CD14-positive monocyte (primary cell): ENCODE measurements around the gene MACROD2. TPM values are rescaled to one million over a fixed set of nuclear protein-coding genes. Genes with fewer than 3 reads are reported as not detected.

ENCODE experiments used
- DNase-seq, 3 donors: peaks; one replicate each; pipeline ENCODE4 v3.0.0-alpha.2; 2011 to 2022
- H2AFZ ChIP-seq: 2 replicates; pipeline ENCODE4 v1.6.0; 2012; ENCODE audit warnings: mild to moderate bottlenecking, low read depth, low read length, inconsistent platforms; ENCODE audit not compliant: insufficient read depth, poor library complexity, severe bottlenecking
- H3K27ac ChIP-seq, 2 donors: 1 replicate in 1 of 2; 2 replicates in 1 of 2; pipeline ENCODE4 v1.5.1; 2012 to 2013; ENCODE audit warnings: low read length in 2 of 2, control low read depth in 1 of 2, inconsistent platforms in 1 of 2, low read depth in 1 of 2, mild to moderate bottlenecking in 1 of 2
- H3K27me3 ChIP-seq, 2 donors: one replicate each; pipeline versions ENCODE4 v1.6.0 to v1.6.1; 2011 to 2013; ENCODE audit warnings: low read length in 2 of 2; ENCODE audit not compliant: control insufficient read depth in 2 of 2, insufficient read depth in 2 of 2
- H3K36me3 ChIP-seq, 2 donors: replicated peaks in 1 of 2; 1 replicate in 1 of 2; 2 replicates in 1 of 2; pipeline versions ENCODE4 v1.5.1 to v1.6.1; 2012 to 2013; ENCODE audit warnings: low read length in 2 of 2, control low read depth in 1 of 2, inconsistent platforms in 1 of 2, mild to moderate bottlenecking in 1 of 2; ENCODE audit not compliant: insufficient read depth in 2 of 2, control insufficient read depth in 1 of 2
- H3K4me1 ChIP-seq, 2 donors: 1 replicate in 1 of 2; 2 replicates in 1 of 2; pipeline versions ENCODE4 v1.5.1 to v1.6.1; 2012 to 2013; ENCODE audit warnings: low read length in 2 of 2, control low read depth in 1 of 2, inconsistent platforms in 1 of 2, mild to moderate bottlenecking in 1 of 2, moderate library complexity in 1 of 2; ENCODE audit not compliant: insufficient read depth in 2 of 2, control insufficient read depth in 1 of 2
- H3K4me2 ChIP-seq: replicated peaks from 2 replicates; pipeline ENCODE3; 2012; ENCODE audit warnings: low read length, moderate library complexity, mild to moderate bottlenecking; ENCODE audit not compliant: poor library complexity, severe bottlenecking; ENCODE audit errors: extremely low read depth
- H3K4me3 ChIP-seq, 3 experiments: fragments of 200-600 bp in 1 of 3; sonication (generic) in 1 of 3; replicated peaks in 1 of 3; 1 replicate in 2 of 3; 2 replicates in 1 of 3; pipeline ENCODE4 v1.5.1; 2011 to 2013; ENCODE audit warnings: low read length in 3 of 3, mild to moderate bottlenecking in 3 of 3, control low read depth in 2 of 3, low read depth in 2 of 3, inconsistent platforms in 1 of 3, moderate library complexity in 1 of 3
- H3K79me2 ChIP-seq: 2 replicates; pipeline ENCODE4 v1.6.0; 2012; ENCODE audit warnings: mild to moderate bottlenecking, control low read depth, inconsistent platforms, low read length, moderate library complexity; ENCODE audit not compliant: insufficient read depth
- H3K9ac ChIP-seq: 2 replicates; pipeline ENCODE4 v1.6.0; 2017; ENCODE audit warnings: low read length, mild to moderate bottlenecking; ENCODE audit not compliant: insufficient read depth, poor library complexity, severe bottlenecking
- H3K9me3 ChIP-seq, 2 donors: replicated peaks in 1 of 2; 1 replicate in 1 of 2; 2 replicates in 1 of 2; pipeline versions ENCODE4 v1.5.1 to v1.6.1; 2012 to 2013; ENCODE audit warnings: low read length in 2 of 2, control low read depth in 1 of 2; ENCODE audit not compliant: control insufficient read depth in 1 of 2, insufficient read depth in 1 of 2
- H4K20me1 ChIP-seq: 2 replicates; pipeline ENCODE4 v1.6.0; 2012; ENCODE audit warnings: mild to moderate bottlenecking, low read length, control low read depth, moderate library complexity; ENCODE audit not compliant: insufficient read depth
- H3K27ac Mint-ChIP-seq, 7 donors: one replicate each; pipeline ENCODE4 v1.8.0; 2020; ENCODE audit warnings: mild to moderate bottlenecking in 7 of 7, mixed read lengths in 7 of 7, moderate library complexity in 6 of 7, inconsistent platforms in 2 of 7
- H3K27me3 Mint-ChIP-seq, 3 donors: one replicate each; pipeline ENCODE4 v1.8.0; 2021 to 2022; ENCODE audit warnings: low read depth in 3 of 3, mild to moderate bottlenecking in 3 of 3, mixed read lengths in 3 of 3, moderate library complexity in 3 of 3, inconsistent platforms in 1 of 3
- H3K36me3 Mint-ChIP-seq, 2 donors: one replicate each; pipeline ENCODE4 v1.8.0; 2020; ENCODE audit warnings: mixed read lengths in 2 of 2, inconsistent platforms in 1 of 2, mild to moderate bottlenecking in 1 of 2
- H3K4me1 Mint-ChIP-seq: one replicate; pipeline ENCODE4 v1.8.0; 2020; ENCODE audit warnings: mild to moderate bottlenecking, mixed read lengths
- H3K4me3 Mint-ChIP-seq, 2 donors: one replicate each; pipeline ENCODE4 v1.8.0; 2020; ENCODE audit warnings: mild to moderate bottlenecking in 2 of 2, mixed read lengths in 2 of 2, moderate library complexity in 1 of 2
- H3K9me3 Mint-ChIP-seq, 7 donors: one replicate each; pipeline ENCODE4 v1.8.0; 2020 to 2022; ENCODE audit warnings: mixed read lengths in 7 of 7, mild to moderate bottlenecking in 6 of 7, moderate library complexity in 6 of 7, inconsistent platforms in 2 of 7
- WGBS: methylation state at CpG from one replicate; pipeline ENCODE4 v1.1.5; 2013; ENCODE audit warnings: missing lambda C conversion rate; ENCODE audit not compliant: insufficient coverage; 5-methylcytosine and 5-hydroxymethylcytosine counted together
- intact Hi-C, 2 donors: fragments of 100-400 bp; cut with micrococcal nuclease; formaldehyde crosslinking; loops; one replicate each; pipeline versions ENCODE4 v1.15.0 to v1.15.1; 2023
- polyA plus RNA-seq, 3 donors: library from polyadenylated mRNA; depleted of rRNA in 1 of 3; unstranded in 2 of 3; stranded (reverse) in 1 of 3; fragments of 300-500 nt in 2 of 3; fragments of >200 nt in 1 of 3; fragmentation: Illumina TruSeq in 2 of 3; gene quantifications; 1 replicate in 2 of 3; 2 replicates in 1 of 3; pipeline ENCODE4 v1.2.3, GENCODE V29; 2012 to 2021
- TF ChIP-seq, protein P1 (sequence below): fragments of 200-600 bp; IDR thresholded peaks from one replicate; pipeline ENCODE4 v1.8.0; 2022; ENCODE audit warnings: antibody characterized with exemption, mild to moderate bottlenecking

The MACROD2 gene
- polyA plus RNA-seq, 3 donors, result 0.23 TPM; not detected in 2

GRCh38 chr20:15154070-15154469 lies 1158.8 kb downstream of the MACROD2 start:
- no peaks in the 10 kb centered on the region for H3K4me1 Mint-ChIP-seq
- Histone ChIP-seq H3K27ac (no peak overlapping the region), H3K9ac (no peak overlapping the region), H2AFZ (no peak overlapping the region), H4K20me1 (no peaks in the 10 kb centered on the region), H3K4me2 (no peak overlapping the region), H3K27me3 (no peaks in the 10 kb centered on the region), H3K4me1 (no peaks in the 10 kb centered on the region), H3K4me3 (no peak overlapping the region), H3K36me3 (no peaks in the 10 kb centered on the region), H3K9me3 (no peaks in the 10 kb centered on the region), H3K79me2 (no peaks in the 10 kb centered on the region)
- no peak overlapping the region for H3K4me3 Mint-ChIP-seq
- DNase-seq, result no peak
- peaks cover 14 to 25% (median 18%) of the 10 kb centered on the region in 7 donors for H3K9me3 Mint-ChIP-seq
- intact Hi-C loops, result no loop called here
- TF ChIP-seq, protein P1, sequence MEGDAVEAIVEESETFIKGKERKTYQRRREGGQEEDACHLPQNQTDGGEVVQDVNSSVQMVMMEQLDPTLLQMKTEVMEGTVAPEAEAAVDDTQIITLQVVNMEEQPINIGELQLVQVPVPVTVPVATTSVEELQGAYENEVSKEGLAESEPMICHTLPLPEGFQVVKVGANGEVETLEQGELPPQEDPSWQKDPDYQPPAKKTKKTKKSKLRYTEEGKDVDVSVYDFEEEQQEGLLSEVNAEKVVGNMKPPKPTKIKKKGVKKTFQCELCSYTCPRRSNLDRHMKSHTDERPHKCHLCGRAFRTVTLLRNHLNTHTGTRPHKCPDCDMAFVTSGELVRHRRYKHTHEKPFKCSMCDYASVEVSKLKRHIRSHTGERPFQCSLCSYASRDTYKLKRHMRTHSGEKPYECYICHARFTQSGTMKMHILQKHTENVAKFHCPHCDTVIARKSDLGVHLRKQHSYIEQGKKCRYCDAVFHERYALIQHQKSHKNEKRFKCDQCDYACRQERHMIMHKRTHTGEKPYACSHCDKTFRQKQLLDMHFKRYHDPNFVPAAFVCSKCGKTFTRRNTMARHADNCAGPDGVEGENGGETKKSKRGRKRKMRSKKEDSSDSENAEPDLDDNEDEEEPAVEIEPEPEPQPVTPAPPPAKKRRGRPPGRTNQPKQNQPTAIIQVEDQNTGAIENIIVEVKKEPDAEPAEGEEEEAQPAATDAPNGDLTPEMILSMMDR, result no peak
- WGBS, result 100% methylated on average over 1 of the region's 2 CpGs
- H3K27me3 Mint-ChIP-seq, result peaks cover 0 to 2% (median 1%) of the 10 kb centered on the region in 3 donors
- H3K27ac Mint-ChIP-seq, result no peak overlapping the region
- H3K36me3 Mint-ChIP-seq, result no peaks in the 10 kb centered on the region

DNA sequence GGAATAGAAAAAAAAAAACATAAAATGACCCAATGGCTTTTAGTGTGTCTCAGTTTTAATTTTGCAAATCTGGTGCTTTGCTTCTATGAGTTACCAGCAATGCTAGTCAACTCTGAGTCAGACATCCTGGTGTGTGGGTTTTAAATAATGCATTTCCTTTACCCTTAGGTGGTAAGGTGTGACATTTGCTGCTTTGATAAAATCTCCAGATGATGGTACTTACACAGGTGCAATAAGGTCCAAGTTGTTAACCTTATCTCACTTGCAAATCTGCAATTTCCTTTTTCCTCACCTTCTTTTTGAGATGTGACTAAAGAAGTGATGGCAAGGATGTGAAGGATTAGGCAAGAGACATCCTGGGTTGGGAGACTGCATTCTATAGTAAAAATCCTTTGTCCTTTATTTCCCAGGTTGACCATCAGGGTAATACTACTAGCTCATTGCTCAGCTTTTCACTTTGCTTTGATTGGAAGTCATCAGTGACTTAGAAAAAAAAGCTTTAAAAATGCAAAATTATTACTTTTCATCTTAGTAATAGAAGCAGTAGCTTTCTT lies 1160.6 kb downstream of the MACROD2 start:
- no peak overlapping the region for H3K27ac Mint-ChIP-seq
- H3K4me1 ChIP-seq, result no peaks in the 10 kb centered on the region
- H3K9ac ChIP-seq, result no peak overlapping the region
- no peaks in the 10 kb centered on the region for H3K4me1 Mint-ChIP-seq
- intact Hi-C loops, result no loop called here
- no peaks in the 10 kb centered on the region for H3K36me3 ChIP-seq
- peaks cover 0 to 2% (median 1%) of the 10 kb centered on the region in 3 donors for H3K27me3 Mint-ChIP-seq
- TF ChIP-seq, protein P1, result no peak
- no peaks in the 10 kb centered on the region for H4K20me1 ChIP-seq
- H3K36me3 Mint-ChIP-seq, result no peaks in the 10 kb centered on the region
- H3K4me3 Mint-ChIP-seq, result no peak overlapping the region
- no peak overlapping the region for H3K4me3 ChIP-seq
- no peaks in the 10 kb centered on the region for H3K9me3 ChIP-seq
- no peak overlapping the region for H2AFZ ChIP-seq
- DNase-seq, result no peak
- no peak overlapping the region for H3K27ac ChIP-seq
- H3K9me3 Mint-ChIP-seq, result peaks cover 14 to 22% (median 16%) of the 10 kb centered on the region in 7 donors
- no peaks in the 10 kb centered on the region for H3K79me2 ChIP-seq
- no peaks in the 10 kb centered on the region for H3K27me3 ChIP-seq
- no peak overlapping the region for H3K4me2 ChIP-seq
